K562 (cell line): Measurements from ENCODE around the gene ZKSCAN3. TPM values are rescaled to one million over a fixed set of nuclear protein-coding genes. Genes with fewer than 3 reads are reported as not detected.
A peak's percentile ranks its signal among the peaks of the same experiment; 100 is the strongest.

Experiments
- CBFA2T3 ChIP-seq: fragments of 450-650 bp; IDR thresholded peaks from 2 replicates; pipeline ENCODE4 v1.6.1; 2017
- CTBP1 ChIP-seq: fragments of 450-650 bp; IDR thresholded peaks from 2 replicates; pipeline ENCODE4 v1.6.1; 2016; ENCODE audit warnings: borderline replicate concordance
- FOXM1 ChIP-seq, 2 experiments: fragments of 450-650 bp in 1 of 2; sonication (generic) in 1 of 2; formaldehyde crosslinking in 1 of 2; IDR thresholded peaks; 2 replicates each; pipeline versions ENCODE4 v1.6.1 to v1.9.0; 2017 to 2022; ENCODE audit warnings: low read depth in 2 of 2, mild to moderate bottlenecking in 2 of 2, missing genetic modification reagents in 1 of 2, moderate library complexity in 1 of 2
- GABPB2 ChIP-seq: fragments of 250-450 bp; sonication (Bioruptor Pico); conservative IDR thresholded peaks from 2 replicates; pipeline ENCODE4 v1.5.1; 2021; ENCODE audit warnings: mild to moderate bottlenecking
- HDGF ChIP-seq: fragments of 450-650 bp; IDR thresholded peaks from 2 replicates; pipeline ENCODE4 v1.6.1; 2016
- SREBF2 ChIP-seq: sonication (generic); formaldehyde crosslinking; IDR thresholded peaks from 2 replicates; pipeline ENCODE4 v1.4.0; 2020; ENCODE audit warnings: mild to moderate bottlenecking, missing genetic modification reagents
- polyA plus RNA-seq, 8 experiments: library from polyadenylated mRNA; depleted of rRNA in 4 of 8; stranded (reverse) in 5 of 8; unstranded in 3 of 8; fragments of >200 nt; fragmentation: Nextera tagmentation in 2 of 8; fragmentation: Illumina TruSeq in 1 of 8; extraction: Ambion mirVana in 2 of 8; extraction: Trizol in 1 of 8; gene quantifications; 2 replicates each; pipeline versions ENCODE4 v1.2.1 to v1.2.3, GENCODE V29; 2011 to 2014; ENCODE audit warnings: inconsistent platforms in 1 of 8, missing spikeins in 1 of 8
- total RNA-seq, 7 experiments: library from RNA; depleted of rRNA in 6 of 7; stranded (reverse); fragments of >200 nt in 6 of 7; fragmentation: Illumina TruSeq in 2 of 7; extraction: Trizol in 2 of 7; gene quantifications; 2 replicates each; pipeline versions ENCODE4 v1.2.1 to v1.2.3, GENCODE V29; 2011 to 2021; ENCODE audit warnings: low replicate concordance in 1 of 7
- TF ChIP-seq, protein P1 (sequence below): fragments of 450-650 bp; formaldehyde crosslinking; IDR thresholded peaks from 2 replicates; pipeline ENCODE4 v1.4.0; 2020; ENCODE audit warnings: mild to moderate bottlenecking, moderate library complexity
- TF ChIP-seq, protein P2 (sequence below): fragments of 250-450 bp; sonication (Bioruptor Pico); IDR thresholded peaks from 2 replicates; pipeline ENCODE4 v1.5.0; 2021; ENCODE audit warnings: mild to moderate bottlenecking, moderate library complexity
- TF ChIP-seq, protein P3 (sequence below), 3 experiments: IDR thresholded peaks in 2 of 3; conservative IDR thresholded peaks in 1 of 3; 2 replicates each; pipeline ENCODE4 v1.5.1; 2011 to 2012; ENCODE audit warnings: low read length in 3 of 3, mild to moderate bottlenecking in 3 of 3, control low read depth in 2 of 3, improper control_type of control experiment in 1 of 3, inconsistent platforms in 1 of 3, low read depth in 1 of 3, mixed read lengths in 1 of 3, moderate library complexity in 1 of 3; ENCODE audit not compliant: insufficient read depth in 2 of 3
- TF ChIP-seq, protein P4 (sequence below): fragments of 450-650 bp; IDR thresholded peaks from 2 replicates; pipeline ENCODE4 v1.6.1; 2017; ENCODE audit warnings: antibody characterized with exemption, mild to moderate bottlenecking
- TF ChIP-seq, protein P5 (sequence below): sonication (generic); formaldehyde crosslinking; IDR thresholded peaks from 2 replicates; pipeline ENCODE4 v1.8.0; 2022; ENCODE audit warnings: mild to moderate bottlenecking, missing genetic modification reagents
- TF ChIP-seq, protein P6 (sequence below): fragments of 450-650 bp; formaldehyde crosslinking; IDR thresholded peaks from 2 replicates; pipeline ENCODE4 v1.4.0; 2020; ENCODE audit warnings: mild to moderate bottlenecking, moderate library complexity

The ZKSCAN3 gene
- total and polyA plus RNA-seq, 9 of the 15 experiments (the other 6 are each of a cell fraction or from before 2014, with no cell fraction given), result 3.0 to 12.4 (median 10.2) TPM

DNA sequence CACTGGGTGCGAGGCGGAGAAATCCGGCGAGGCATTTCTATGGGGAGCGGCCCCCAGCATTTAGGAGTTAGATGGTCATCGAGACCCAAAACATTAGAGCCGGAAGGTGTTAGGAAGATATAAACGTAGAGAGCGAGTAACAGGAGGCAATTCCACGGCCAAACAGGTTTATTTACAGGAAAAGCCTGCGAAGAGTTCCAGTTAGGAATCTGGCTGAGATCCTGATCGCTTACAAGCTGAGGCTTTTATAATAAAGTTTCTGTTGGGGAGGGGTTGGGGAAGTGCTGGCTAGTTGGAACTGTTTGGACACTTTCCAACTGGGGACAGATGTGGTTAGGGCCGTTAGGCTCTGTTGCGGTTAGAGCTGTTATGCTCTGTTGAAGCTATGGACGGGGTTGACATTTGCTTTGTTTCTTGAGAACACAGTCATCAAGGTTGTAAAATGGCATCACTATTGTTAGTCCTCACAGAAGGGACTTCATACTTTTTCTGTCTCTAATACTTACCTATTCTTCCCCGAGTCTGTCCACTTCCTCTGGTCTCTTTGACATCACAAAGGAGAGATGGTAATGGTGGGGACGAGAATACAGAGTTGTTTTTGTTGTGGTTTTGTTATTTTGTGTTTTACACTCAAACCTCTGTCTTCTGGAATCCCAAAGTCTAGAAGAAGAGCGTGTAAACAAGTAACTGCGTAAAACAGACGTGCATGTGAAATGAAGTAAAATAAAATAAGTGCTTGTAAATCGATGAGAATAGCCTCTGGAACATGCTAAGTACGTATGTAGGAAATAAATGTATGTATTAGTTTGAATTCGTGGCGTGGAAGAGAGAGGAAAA, 13.2 kb upstream of the ZKSCAN3 start (continued):
- no peak for TF ChIP-seq CTBP1
- TF ChIP-seq, protein P1, sequence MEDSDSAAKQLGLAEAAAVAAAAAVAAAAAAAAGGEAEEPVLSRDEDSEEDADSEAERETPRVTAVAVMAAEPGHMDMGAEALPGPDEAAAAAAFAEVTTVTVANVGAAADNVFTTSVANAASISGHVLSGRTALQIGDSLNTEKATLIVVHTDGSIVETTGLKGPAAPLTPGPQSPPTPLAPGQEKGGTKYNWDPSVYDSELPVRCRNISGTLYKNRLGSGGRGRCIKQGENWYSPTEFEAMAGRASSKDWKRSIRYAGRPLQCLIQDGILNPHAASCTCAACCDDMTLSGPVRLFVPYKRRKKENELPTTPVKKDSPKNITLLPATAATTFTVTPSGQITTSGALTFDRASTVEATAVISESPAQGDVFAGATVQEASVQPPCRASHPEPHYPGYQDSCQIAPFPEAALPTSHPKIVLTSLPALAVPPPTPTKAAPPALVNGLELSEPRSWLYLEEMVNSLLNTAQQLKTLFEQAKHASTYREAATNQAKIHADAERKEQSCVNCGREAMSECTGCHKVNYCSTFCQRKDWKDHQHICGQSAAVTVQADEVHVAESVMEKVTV (CRISPR knock-in tag), result peak; percentile 4; the same call in 1 of the 2 replicates
- TF ChIP-seq HDGF, result no peak
- peak; percentile 76 for TF ChIP-seq CBFA2T3
- TF ChIP-seq, protein P2, sequence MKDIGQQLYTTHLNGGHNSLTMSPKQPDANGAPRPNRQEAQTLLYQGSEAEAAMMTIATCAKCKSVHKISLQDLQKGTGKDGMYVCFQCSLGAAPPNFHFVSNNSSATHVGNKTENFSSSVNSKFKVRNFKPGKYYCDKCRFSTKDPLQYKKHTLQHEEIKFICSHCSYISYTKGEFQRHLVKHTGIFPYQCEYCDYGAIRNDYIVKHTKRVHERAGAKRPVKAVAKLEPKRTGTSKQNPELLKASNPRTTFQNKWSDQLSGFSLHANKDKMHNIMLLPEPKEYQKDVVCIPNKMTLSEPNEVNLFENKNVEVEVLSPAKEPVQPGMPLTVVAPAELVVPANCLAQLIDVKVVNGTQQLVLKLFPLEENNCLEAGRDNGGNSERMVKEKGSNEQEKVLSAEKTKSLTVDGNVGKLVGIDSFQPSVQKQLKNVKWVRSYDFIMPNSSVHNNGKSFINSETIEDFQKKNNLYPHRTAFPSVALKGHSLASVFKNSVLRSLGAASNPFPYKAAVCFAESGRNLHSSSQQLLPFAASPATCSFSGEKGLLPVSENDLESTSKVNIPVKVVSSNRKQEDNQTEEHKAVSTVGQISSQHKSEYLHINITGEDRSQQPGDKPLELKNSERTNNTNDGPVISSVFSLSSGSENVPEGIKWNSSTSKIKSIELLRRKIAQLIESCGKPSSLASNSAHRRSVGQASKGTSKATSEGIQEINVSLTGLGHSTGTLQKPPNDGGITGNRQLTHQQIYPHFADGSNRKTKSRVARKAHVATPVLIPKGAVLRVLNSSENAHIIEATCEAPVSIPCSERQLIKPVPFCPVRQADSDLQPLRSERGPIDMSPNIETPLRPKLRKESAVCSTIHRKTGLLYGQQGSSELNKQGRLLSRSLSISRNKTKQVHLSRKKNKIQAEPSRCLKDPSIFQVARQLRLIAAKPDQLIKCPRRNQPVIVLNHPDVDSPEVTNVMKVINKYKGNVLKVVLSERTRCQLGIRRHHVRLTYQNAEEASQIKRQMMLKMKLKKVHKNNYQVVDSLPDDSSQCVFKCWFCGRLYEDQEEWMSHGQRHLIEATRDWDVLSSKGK (CRISPR knock-in tag), result no peak
- peak; percentile 61; the same call in 1 of the 2 replicates for TF ChIP-seq FOXM1 (IDR thresholded peaks at IDR 0.05; ENCODE audit: low read depth)
- TF ChIP-seq FOXM1 (CRISPR knock-in tag; IDR thresholded peaks at IDR 0.05; ENCODE audit: low read depth), result no peak
- TF ChIP-seq, protein P3, sequence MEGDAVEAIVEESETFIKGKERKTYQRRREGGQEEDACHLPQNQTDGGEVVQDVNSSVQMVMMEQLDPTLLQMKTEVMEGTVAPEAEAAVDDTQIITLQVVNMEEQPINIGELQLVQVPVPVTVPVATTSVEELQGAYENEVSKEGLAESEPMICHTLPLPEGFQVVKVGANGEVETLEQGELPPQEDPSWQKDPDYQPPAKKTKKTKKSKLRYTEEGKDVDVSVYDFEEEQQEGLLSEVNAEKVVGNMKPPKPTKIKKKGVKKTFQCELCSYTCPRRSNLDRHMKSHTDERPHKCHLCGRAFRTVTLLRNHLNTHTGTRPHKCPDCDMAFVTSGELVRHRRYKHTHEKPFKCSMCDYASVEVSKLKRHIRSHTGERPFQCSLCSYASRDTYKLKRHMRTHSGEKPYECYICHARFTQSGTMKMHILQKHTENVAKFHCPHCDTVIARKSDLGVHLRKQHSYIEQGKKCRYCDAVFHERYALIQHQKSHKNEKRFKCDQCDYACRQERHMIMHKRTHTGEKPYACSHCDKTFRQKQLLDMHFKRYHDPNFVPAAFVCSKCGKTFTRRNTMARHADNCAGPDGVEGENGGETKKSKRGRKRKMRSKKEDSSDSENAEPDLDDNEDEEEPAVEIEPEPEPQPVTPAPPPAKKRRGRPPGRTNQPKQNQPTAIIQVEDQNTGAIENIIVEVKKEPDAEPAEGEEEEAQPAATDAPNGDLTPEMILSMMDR (IDR thresholded peaks at IDR 0.05 in 2 of 3, conservative IDR thresholded peaks at IDR 0.05 in 1 of 3; ENCODE audit: insufficient read depth in 2 of 3, low read depth in 1 of 3, low read length in 3 of 3), result no peak
- TF ChIP-seq, protein P4, sequence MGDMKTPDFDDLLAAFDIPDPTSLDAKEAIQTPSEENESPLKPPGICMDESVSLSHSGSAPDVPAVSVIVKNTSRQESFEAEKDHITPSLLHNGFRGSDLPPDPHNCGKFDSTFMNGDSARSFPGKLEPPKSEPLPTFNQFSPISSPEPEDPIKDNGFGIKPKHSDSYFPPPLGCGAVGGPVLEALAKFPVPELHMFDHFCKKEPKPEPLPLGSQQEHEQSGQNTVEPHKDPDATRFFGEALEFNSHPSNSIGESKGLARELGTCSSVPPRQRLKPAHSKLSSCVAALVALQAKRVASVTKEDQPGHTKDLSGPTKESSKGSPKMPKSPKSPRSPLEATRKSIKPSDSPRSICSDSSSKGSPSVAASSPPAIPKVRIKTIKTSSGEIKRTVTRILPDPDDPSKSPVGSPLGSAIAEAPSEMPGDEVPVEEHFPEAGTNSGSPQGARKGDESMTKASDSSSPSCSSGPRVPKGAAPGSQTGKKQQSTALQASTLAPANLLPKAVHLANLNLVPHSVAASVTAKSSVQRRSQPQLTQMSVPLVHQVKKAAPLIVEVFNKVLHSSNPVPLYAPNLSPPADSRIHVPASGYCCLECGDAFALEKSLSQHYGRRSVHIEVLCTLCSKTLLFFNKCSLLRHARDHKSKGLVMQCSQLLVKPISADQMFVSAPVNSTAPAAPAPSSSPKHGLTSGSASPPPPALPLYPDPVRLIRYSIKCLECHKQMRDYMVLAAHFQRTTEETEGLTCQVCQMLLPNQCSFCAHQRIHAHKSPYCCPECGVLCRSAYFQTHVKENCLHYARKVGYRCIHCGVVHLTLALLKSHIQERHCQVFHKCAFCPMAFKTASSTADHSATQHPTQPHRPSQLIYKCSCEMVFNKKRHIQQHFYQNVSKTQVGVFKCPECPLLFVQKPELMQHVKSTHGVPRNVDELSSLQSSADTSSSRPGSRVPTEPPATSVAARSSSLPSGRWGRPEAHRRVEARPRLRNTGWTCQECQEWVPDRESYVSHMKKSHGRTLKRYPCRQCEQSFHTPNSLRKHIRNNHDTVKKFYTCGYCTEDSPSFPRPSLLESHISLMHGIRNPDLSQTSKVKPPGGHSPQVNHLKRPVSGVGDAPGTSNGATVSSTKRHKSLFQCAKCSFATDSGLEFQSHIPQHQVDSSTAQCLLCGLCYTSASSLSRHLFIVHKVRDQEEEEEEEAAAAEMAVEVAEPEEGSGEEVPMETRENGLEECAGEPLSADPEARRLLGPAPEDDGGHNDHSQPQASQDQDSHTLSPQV, result peak; percentile 98
- TF ChIP-seq, protein P5, sequence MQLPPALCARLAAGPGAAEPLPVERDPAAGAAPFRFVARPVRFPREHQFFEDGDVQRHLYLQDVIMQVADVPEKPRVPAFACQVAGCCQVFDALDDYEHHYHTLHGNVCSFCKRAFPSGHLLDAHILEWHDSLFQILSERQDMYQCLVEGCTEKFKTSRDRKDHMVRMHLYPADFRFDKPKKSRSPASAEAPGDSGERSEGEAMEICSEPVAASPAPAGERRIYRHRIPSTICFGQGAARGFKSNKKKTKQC (CRISPR knock-in tag), result no peak
- TF ChIP-seq, protein P6, sequence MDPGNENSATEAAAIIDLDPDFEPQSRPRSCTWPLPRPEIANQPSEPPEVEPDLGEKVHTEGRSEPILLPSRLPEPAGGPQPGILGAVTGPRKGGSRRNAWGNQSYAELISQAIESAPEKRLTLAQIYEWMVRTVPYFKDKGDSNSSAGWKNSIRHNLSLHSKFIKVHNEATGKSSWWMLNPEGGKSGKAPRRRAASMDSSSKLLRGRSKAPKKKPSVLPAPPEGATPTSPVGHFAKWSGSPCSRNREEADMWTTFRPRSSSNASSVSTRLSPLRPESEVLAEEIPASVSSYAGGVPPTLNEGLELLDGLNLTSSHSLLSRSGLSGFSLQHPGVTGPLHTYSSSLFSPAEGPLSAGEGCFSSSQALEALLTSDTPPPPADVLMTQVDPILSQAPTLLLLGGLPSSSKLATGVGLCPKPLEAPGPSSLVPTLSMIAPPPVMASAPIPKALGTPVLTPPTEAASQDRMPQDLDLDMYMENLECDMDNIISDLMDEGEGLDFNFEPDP, result no peak; the same call in 1 of the 2 replicates
- no peak for TF ChIP-seq SREBF2
- no peak for TF ChIP-seq GABPB2
